HCT116 (cell line): ENCODE data around the gene SENP1.

Experiments used
- CTCF ChIP-seq, 3 experiments: fragments of 200-600 bp in 1 of 3; sonication (generic) in 1 of 3; IDR thresholded peaks in 2 of 3; conservative IDR thresholded peaks in 1 of 3; 2 replicates each; pipeline ENCODE4 v1.5.1; 2012 to 2017; ENCODE audit warnings: low read depth in 2 of 3, low read length in 2 of 3, antibody characterized with exemption in 1 of 3, borderline replicate concordance in 1 of 3, control low read depth in 1 of 3, mild to moderate bottlenecking in 1 of 3, mixed read lengths in 1 of 3, mixed run types in 1 of 3, moderate library complexity in 1 of 3; ENCODE audit not compliant: insufficient read depth in 1 of 3
- MAX ChIP-seq: IDR thresholded peaks from 2 replicates; pipeline ENCODE4 v1.6.1; 2012
- POLR2A ChIP-seq: IDR thresholded peaks from 2 replicates; pipeline ENCODE4 v1.7.0; 2011; ENCODE audit warnings: borderline replicate concordance; ENCODE audit not compliant: insufficient read depth, insufficient read length; ENCODE audit errors: extremely low read depth
- POLR2AphosphoS5 ChIP-seq: IDR thresholded peaks from 2 replicates; pipeline ENCODE4 v1.6.1; 2011; ENCODE audit warnings: mild to moderate bottlenecking, low read depth, low read length, moderate library complexity
- RAD21 ChIP-seq: IDR thresholded peaks from 2 replicates; pipeline ENCODE4 v1.6.1; 2012; ENCODE audit warnings: low read depth, mild to moderate bottlenecking
- ZNF274 ChIP-seq: fragments of 200-500 bp; sonication (Bioruptor generic); IDR thresholded peaks from 2 replicates; pipeline ENCODE4 v1.6.1; 2014; ENCODE audit warnings: mild to moderate bottlenecking, low read depth, low read length, inconsistent platforms

DNA sequence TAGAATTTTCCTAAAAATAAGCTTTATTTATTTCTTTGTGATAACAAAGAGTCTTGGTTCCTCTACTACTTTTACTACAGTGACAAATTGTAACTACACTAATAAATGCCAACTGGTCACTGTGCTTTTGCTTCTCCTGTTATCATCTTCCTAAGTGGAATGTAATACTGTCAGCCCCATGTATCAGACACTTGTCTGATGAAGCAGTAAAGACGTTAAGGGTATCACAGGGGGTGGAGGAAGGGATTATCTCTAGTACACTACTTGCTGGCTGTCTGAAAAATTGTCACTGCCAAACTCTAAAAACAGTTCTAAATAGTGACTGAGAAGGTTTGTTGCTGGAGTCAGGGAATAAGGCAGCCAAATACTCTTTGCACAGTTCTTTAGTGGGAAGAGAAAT, 40.1 kb upstream of the SENP1 start:
- no peak for TF ChIP-seq CTCF (IDR thresholded peaks at IDR 0.05 in 2 of 3, conservative IDR thresholded peaks at IDR 0.05 in 1 of 3; ENCODE audit: borderline replicate concordance in 1 of 3, insufficient read depth in 1 of 3, low read depth in 2 of 3, low read length in 2 of 3)
- no peak for TF ChIP-seq POLR2AphosphoS5
- TF ChIP-seq MAX: no peak
- TF ChIP-seq POLR2A: no peak
- no peak for TF ChIP-seq ZNF274
- no peak for TF ChIP-seq RAD21
